IMR-90 (cell line): Measurements from ENCODE around the gene SDK1. TPM values are rescaled to one million over a fixed set of nuclear protein-coding genes. Genes with fewer than 3 reads are reported as not detected.

Experiments
- ATAC-seq: fragments of 200-7000 bp; cut with Tn5 transposase; 2 replicates; pipeline ENCODE4 v1.9.1; 2020; ENCODE audit warnings: low read depth, mild to moderate bottlenecking, moderate library complexity
- BruUV-seq: library from RNA; stranded (reverse); fragments of 400-500 nt; replicated peaks from 2 replicates; lab custom pipeline; 2021; lab: Mats Ljungman, UMichigan
- CTCF ChIA-PET: fragments of 300-600 bp; formaldehyde crosslinking; extraction: SDS; loops from one replicate; lab custom pipeline; 2021; ENCODE audit warnings: antibody characterized with exemption; lab: Yijun Ruan, JAX
- POLR2A ChIA-PET: fragments of 300-600 bp; sonication (Branson Sonifier 250); formaldehyde crosslinking; loops from one replicate; lab custom pipeline; 2022; ENCODE audit warnings: antibody characterized with exemption; ENCODE audit not compliant: unreplicated experiment; lab: Charles Lee
- DNase-seq: peaks from one replicate; pipeline ENCODE4 v3.0.0; 2013
- H2AFZ ChIP-seq: replicated peaks from 2 replicates; pipeline ENCODE3; 2013; ENCODE audit warnings: low read length, mild to moderate bottlenecking; ENCODE audit not compliant: poor library complexity
- H2AK5ac ChIP-seq: 2 replicates; pipeline ENCODE4 v1.6.1; 2013; ENCODE audit warnings: low read depth, low read length, inconsistent platforms
- H2AK9ac ChIP-seq: replicated peaks from 2 replicates; pipeline ENCODE3; 2013; ENCODE audit warnings: mild to moderate bottlenecking, low read depth, low read length, moderate library complexity; ENCODE audit not compliant: poor library complexity
- H2BK120ac ChIP-seq: 2 replicates; pipeline ENCODE4 v1.6.1; 2013; ENCODE audit warnings: low read depth, low read length, inconsistent platforms
- H2BK15ac ChIP-seq: 3 replicates; pipeline ENCODE4 v1.6.1; 2013; ENCODE audit warnings: low read depth, low read length, inconsistent platforms
- H2BK20ac ChIP-seq: 2 replicates; pipeline ENCODE4 v1.6.1; 2013; ENCODE audit warnings: low read depth, mild to moderate bottlenecking, inconsistent platforms, low read length, moderate library complexity
- H2BK5ac ChIP-seq: 2 replicates; pipeline ENCODE4 v1.6.1; 2013; ENCODE audit warnings: mild to moderate bottlenecking, low read depth, low read length, inconsistent platforms; ENCODE audit not compliant: poor library complexity, severe bottlenecking
- H3K14ac ChIP-seq: replicated peaks from 2 replicates; pipeline ENCODE4 v1.6.1; 2013; ENCODE audit warnings: low read depth, low read length, inconsistent platforms
- H3K18ac ChIP-seq: 2 replicates; pipeline ENCODE4 v1.6.1; 2013; ENCODE audit warnings: low read depth, low read length, control low read depth
- H3K23ac ChIP-seq: 2 replicates; pipeline ENCODE4 v1.6.1; 2013; ENCODE audit warnings: low read depth, low read length, inconsistent platforms
- H3K27ac ChIP-seq: 2 replicates; pipeline ENCODE4 v1.5.1; 2013; ENCODE audit warnings: mild to moderate bottlenecking, control low read depth, low read length; ENCODE audit not compliant: insufficient read depth
- H3K27me3 ChIP-seq: 2 replicates; pipeline ENCODE4 v1.6.1; 2013; ENCODE audit warnings: low read length; ENCODE audit not compliant: control insufficient read depth, insufficient read depth
- H3K36me3 ChIP-seq: 2 replicates; pipeline ENCODE4 v1.6.1; 2013; ENCODE audit warnings: low read length, mixed read lengths; ENCODE audit not compliant: control insufficient read depth, insufficient read depth
- H3K4ac ChIP-seq: 2 replicates; pipeline ENCODE4 v1.6.1; 2013; ENCODE audit warnings: low read depth, low read length, inconsistent platforms
- H3K4me1 ChIP-seq: 2 replicates; pipeline ENCODE4 v1.6.1; 2013; ENCODE audit warnings: low read length, mixed read lengths; ENCODE audit not compliant: control insufficient read depth, insufficient read depth
- H3K4me2 ChIP-seq: 2 replicates; pipeline ENCODE4 v1.6.1; 2013; ENCODE audit warnings: low read depth, mild to moderate bottlenecking, control low read depth, low read length, moderate library complexity
- H3K4me3 ChIP-seq: 2 replicates; pipeline ENCODE4 v1.5.1; 2013; ENCODE audit warnings: low read depth, mild to moderate bottlenecking, control low read depth, low read length, moderate library complexity; ENCODE audit not compliant: insufficient read depth
- H3K56ac ChIP-seq: 2 replicates; pipeline ENCODE4 v1.6.1; 2013; ENCODE audit warnings: low read length, inconsistent platforms; ENCODE audit not compliant: insufficient read depth; ENCODE audit errors: extremely low read depth
- H3K79me1 ChIP-seq, 2 experiments: 2 replicates each; pipeline ENCODE4 v1.6.1; 2013; ENCODE audit warnings: low read length in 2 of 2, inconsistent platforms in 1 of 2, low read depth in 1 of 2
- H3K9ac ChIP-seq: 2 replicates; pipeline ENCODE4 v1.6.1; 2013; ENCODE audit warnings: low read depth, low read length, control low read depth
- H3K9me1 ChIP-seq: 2 replicates; pipeline ENCODE4 v1.6.1; 2013; ENCODE audit warnings: low read length, inconsistent platforms; ENCODE audit not compliant: insufficient read depth
- H3K9me3 ChIP-seq: 2 replicates; pipeline ENCODE4 v1.6.1; 2013; ENCODE audit warnings: low read length; ENCODE audit not compliant: control insufficient read depth, insufficient read depth
- H4K20me1 ChIP-seq: 2 replicates; pipeline ENCODE4 v1.6.1; 2013; ENCODE audit warnings: low read length, inconsistent platforms; ENCODE audit not compliant: insufficient read depth
- H4K5ac ChIP-seq: 2 replicates; pipeline ENCODE4 v1.6.1; 2013; ENCODE audit warnings: mild to moderate bottlenecking, low read depth, low read length, control low read depth
- H4K8ac ChIP-seq, 2 experiments: 2 replicates each; pipeline ENCODE4 v1.6.1; 2013; ENCODE audit warnings: low read depth in 2 of 2, low read length in 2 of 2, control low read depth in 1 of 2, inconsistent platforms in 1 of 2
- H4K91ac ChIP-seq: 2 replicates; pipeline ENCODE4 v1.6.1; 2013; ENCODE audit warnings: low read depth, low read length, inconsistent platforms; ENCODE audit not compliant: insufficient read depth
- BHLHE40 ChIP-seq: fragments of 150-350 bp; IDR thresholded peaks from 2 replicates; pipeline ENCODE4 v1.6.1; 2016; ENCODE audit warnings: mild to moderate bottlenecking, low read depth, low read length
- CEBPB ChIP-seq: IDR thresholded peaks from 2 replicates; pipeline ENCODE4 v1.6.1; 2012; ENCODE audit warnings: low read depth, low read length, improper control_type of control experiment
- CHD1 ChIP-seq: IDR thresholded peaks from 2 replicates; pipeline ENCODE4 v1.6.1; 2012; ENCODE audit warnings: low read depth, low read length, improper control_type of control experiment
- FOS ChIP-seq: fragments of 150-350 bp; IDR thresholded peaks from 2 replicates; pipeline ENCODE4 v1.6.1; 2016; ENCODE audit warnings: low read depth, low read length
- MAFK ChIP-seq: IDR thresholded peaks from 2 replicates; pipeline ENCODE4 v1.6.1; 2012; ENCODE audit warnings: low read depth, low read length, improper control_type of control experiment
- MAZ ChIP-seq: IDR thresholded peaks from 2 replicates; pipeline ENCODE4 v1.6.1; 2012; ENCODE audit warnings: low read depth, mild to moderate bottlenecking, low read length, improper control_type of control experiment, moderate library complexity, borderline replicate concordance
- MXI1 ChIP-seq: IDR thresholded peaks from 2 replicates; pipeline ENCODE4 v1.6.1; 2012; ENCODE audit warnings: low read depth, mild to moderate bottlenecking, low read length, moderate library complexity, borderline replicate concordance
- NFE2L2 ChIP-seq: fragments of 150-350 bp; IDR thresholded peaks from 2 replicates; pipeline ENCODE4 v1.6.1; 2016; ENCODE audit warnings: low read depth, mild to moderate bottlenecking, low read length
- POLR2A ChIP-seq: IDR thresholded peaks from 2 replicates; pipeline ENCODE4 v1.6.1; 2012; ENCODE audit warnings: mild to moderate bottlenecking, low read depth, low read length
- RAD21 ChIP-seq: IDR thresholded peaks from 2 replicates; pipeline ENCODE4 v1.6.1; 2012; ENCODE audit warnings: low read length, improper control_type of control experiment
- RCOR1 ChIP-seq: IDR thresholded peaks from 2 replicates; pipeline ENCODE4 v1.6.1; 2012; ENCODE audit warnings: mild to moderate bottlenecking, low read length, improper control_type of control experiment; ENCODE audit not compliant: insufficient replicate concordance
- RFX5 ChIP-seq: IDR thresholded peaks from 2 replicates; pipeline ENCODE4 v1.8.0; 2012; ENCODE audit warnings: low read depth, mild to moderate bottlenecking, low read length, moderate library complexity
- SMC3 ChIP-seq: fragments of 150-350 bp; IDR thresholded peaks from 2 replicates; pipeline ENCODE4 v1.6.1; 2016; ENCODE audit warnings: low read depth, mild to moderate bottlenecking, antibody characterized with exemption, low read length, moderate library complexity
- WGBS, 2 experiments: methylation state at CpG; one replicate each; pipeline versions ENCODE4 v1.1.5 to v1.1.7; 2013; ENCODE audit warnings: missing lambda C conversion rate in 2 of 2; ENCODE audit not compliant: insufficient read length in 1 of 2; ENCODE audit errors: extremely low coverage in 2 of 2; 5-methylcytosine and 5-hydroxymethylcytosine counted together
- dilution Hi-C: fragments of 300-500 bp; cut with HindIII; formaldehyde crosslinking; loops from one replicate; pipeline ENCODE4 v1.14.3; 2018; ENCODE audit warnings: low sequenced_read_pairs; ENCODE audit not compliant: unreplicated experiment
- in situ Hi-C: fragments of 300-500 bp; cut with MboI; formaldehyde crosslinking; loops from 3 replicates; pipeline ENCODE4 v1.14.3; 2019; ENCODE audit warnings: low sequenced_read_pairs, inconsistent platforms, mixed read lengths
- intact Hi-C: fragments of 100-400 bp; cut with micrococcal nuclease; formaldehyde crosslinking; loops from 2 replicates; pipeline ENCODE4 v1.10.0; 2022
- polyA plus RNA-seq, 3 experiments: library from polyadenylated mRNA; depleted of rRNA; stranded (reverse); fragments of >200 nt; gene quantifications; 2 replicates each; pipeline ENCODE4 v1.2.3, GENCODE V29; 2012; ENCODE audit warnings: low replicate concordance in 1 of 3
- total RNA-seq: library from RNA; depleted of rRNA; stranded (reverse); fragments of >200 nt; gene quantifications from 2 replicates; pipeline ENCODE4 v1.2.3, GENCODE V29; 2012
- TF ChIP-seq, protein P1 (sequence below): conservative IDR thresholded peaks from 2 replicates; pipeline ENCODE4 v1.5.1; 2012; ENCODE audit warnings: mild to moderate bottlenecking, low read depth, low read length, improper control_type of control experiment
- TF ChIP-seq, protein P2 (sequence below): fragments of 150-350 bp; IDR thresholded peaks from 2 replicates; pipeline ENCODE4 v1.6.1; 2016; ENCODE audit warnings: low read depth, mild to moderate bottlenecking, low read length, moderate library complexity, borderline replicate concordance
- TF ChIP-seq, protein P3 (sequence below): fragments of 150-350 bp; IDR thresholded peaks from 2 replicates; pipeline ENCODE4 v1.6.1; 2017; ENCODE audit warnings: mild to moderate bottlenecking, antibody characterized with exemption, low read length, low read depth

The SDK1 gene
- total and polyA plus RNA-seq, 2 of the 4 experiments (the other 2 are of a cell fraction), result 1.5 to 1.6 TPM

DNA sequence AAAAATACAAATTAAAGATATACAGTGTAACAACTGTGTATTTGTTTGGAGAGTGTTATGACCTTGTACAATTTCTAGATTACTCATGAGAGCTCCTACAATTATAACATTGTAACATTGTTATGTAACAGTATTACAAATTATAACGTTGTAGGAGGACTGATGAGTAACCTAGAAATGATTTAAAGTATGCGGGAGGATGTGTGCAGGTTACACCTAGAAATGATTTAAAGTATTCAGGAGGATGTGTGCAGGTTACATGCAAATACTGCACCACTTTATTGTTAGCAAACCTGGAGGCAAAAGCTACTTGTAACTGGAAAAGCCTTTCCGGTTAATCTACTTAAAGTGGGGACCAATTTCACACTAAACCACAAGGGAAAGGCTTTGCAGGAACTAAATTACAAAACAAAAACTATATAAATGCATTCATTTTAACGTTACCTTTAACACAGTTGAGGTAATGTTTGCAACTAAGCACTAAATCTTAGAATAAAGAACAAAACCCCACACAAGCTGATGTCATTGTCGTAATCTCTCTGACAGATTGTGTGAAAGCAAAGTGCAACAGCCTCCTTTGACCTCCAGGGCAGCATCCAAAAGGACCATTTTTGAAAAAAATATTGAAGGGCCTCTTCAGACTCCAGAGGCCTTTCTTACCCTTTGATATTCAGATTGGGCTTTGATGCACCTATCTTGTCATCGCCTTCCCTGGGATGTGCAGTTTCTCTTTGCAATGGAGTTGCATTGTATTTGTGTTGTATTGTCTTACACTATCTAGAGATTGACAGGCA, 858.9 kb downstream of the SDK1 start:
- Histone ChIP-seq H3K4me2 (no peak overlapping the region), H4K8ac (no peak overlapping the region), H2AK9ac (no peak overlapping the region), H2AFZ (no peak overlapping the region), H3K27me3 (no peaks in the 10 kb centered on the region), H4K5ac (no peak overlapping the region), H4K20me1 (no peaks in the 10 kb centered on the region), H3K18ac (no peak overlapping the region), H2BK120ac (no peak overlapping the region), H2BK15ac (no peak overlapping the region), H3K79me1 (no peaks in the 10 kb centered on the region), H3K9ac (no peak overlapping the region), H3K4ac (no peak overlapping the region), H3K9me3 (peaks cover 13% of the 10 kb centered on the region), H3K4me1 (no peaks in the 10 kb centered on the region), H2BK20ac (no peak overlapping the region), H3K36me3 (no peaks in the 10 kb centered on the region), H4K91ac (no peak overlapping the region), H3K4me3 (no peak overlapping the region), H3K27ac (no peak overlapping the region), H3K56ac (no peak overlapping the region), H3K23ac (no peak overlapping the region), H2BK5ac (no peak overlapping the region), H3K9me1 (no peaks in the 10 kb centered on the region), H2AK5ac (no peak overlapping the region), H3K14ac (no peak overlapping the region)
- WGBS, 2 experiments, result no CpG with 5 or more reads among the region's 6 CpGs
- in situ Hi-C loops (no loop called here), dilution Hi-C loops (no loop called here), intact Hi-C loops (no loop called here)
- ChIA-PET POLR2A (no interaction called here), CTCF (no interaction called here)
- BruUV-seq, result no TSS peak
- TF ChIP-seq RFX5, result no peak
- no peak for TF ChIP-seq MXI1
- TF ChIP-seq, protein P1, sequence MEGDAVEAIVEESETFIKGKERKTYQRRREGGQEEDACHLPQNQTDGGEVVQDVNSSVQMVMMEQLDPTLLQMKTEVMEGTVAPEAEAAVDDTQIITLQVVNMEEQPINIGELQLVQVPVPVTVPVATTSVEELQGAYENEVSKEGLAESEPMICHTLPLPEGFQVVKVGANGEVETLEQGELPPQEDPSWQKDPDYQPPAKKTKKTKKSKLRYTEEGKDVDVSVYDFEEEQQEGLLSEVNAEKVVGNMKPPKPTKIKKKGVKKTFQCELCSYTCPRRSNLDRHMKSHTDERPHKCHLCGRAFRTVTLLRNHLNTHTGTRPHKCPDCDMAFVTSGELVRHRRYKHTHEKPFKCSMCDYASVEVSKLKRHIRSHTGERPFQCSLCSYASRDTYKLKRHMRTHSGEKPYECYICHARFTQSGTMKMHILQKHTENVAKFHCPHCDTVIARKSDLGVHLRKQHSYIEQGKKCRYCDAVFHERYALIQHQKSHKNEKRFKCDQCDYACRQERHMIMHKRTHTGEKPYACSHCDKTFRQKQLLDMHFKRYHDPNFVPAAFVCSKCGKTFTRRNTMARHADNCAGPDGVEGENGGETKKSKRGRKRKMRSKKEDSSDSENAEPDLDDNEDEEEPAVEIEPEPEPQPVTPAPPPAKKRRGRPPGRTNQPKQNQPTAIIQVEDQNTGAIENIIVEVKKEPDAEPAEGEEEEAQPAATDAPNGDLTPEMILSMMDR, result no peak
- no peak for TF ChIP-seq FOS
- no peak for TF ChIP-seq CHD1
- TF ChIP-seq RCOR1, result no peak
- TF ChIP-seq MAFK, result no peak
- no peak for TF ChIP-seq POLR2A
- no peak for TF ChIP-seq BHLHE40
- TF ChIP-seq NFE2L2, result no peak
- TF ChIP-seq, protein P2, sequence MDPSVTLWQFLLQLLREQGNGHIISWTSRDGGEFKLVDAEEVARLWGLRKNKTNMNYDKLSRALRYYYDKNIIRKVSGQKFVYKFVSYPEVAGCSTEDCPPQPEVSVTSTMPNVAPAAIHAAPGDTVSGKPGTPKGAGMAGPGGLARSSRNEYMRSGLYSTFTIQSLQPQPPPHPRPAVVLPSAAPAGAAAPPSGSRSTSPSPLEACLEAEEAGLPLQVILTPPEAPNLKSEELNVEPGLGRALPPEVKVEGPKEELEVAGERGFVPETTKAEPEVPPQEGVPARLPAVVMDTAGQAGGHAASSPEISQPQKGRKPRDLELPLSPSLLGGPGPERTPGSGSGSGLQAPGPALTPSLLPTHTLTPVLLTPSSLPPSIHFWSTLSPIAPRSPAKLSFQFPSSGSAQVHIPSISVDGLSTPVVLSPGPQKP, result no peak
- no peak for TF ChIP-seq MAZ
- no peak for TF ChIP-seq RAD21
- TF ChIP-seq SMC3, result no peak
- TF ChIP-seq, protein P3, sequence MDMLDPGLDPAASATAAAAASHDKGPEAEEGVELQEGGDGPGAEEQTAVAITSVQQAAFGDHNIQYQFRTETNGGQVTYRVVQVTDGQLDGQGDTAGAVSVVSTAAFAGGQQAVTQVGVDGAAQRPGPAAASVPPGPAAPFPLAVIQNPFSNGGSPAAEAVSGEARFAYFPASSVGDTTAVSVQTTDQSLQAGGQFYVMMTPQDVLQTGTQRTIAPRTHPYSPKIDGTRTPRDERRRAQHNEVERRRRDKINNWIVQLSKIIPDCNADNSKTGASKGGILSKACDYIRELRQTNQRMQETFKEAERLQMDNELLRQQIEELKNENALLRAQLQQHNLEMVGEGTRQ, result no peak
- no peak for TF ChIP-seq CEBPB
- peak; percentile 29; the same call in 1 of the 2 replicates for ATAC-seq
- DNase-seq, result no peak
